ENCODE measurements around the gene DOCK2. TPM values are rescaled to one million over a fixed set of nuclear protein-coding genes. Genes with fewer than 3 reads are reported as not detected.

The DOCK2 gene
- total and polyA plus RNA-seq, 9 of the 15 experiments (the other 6 are each of a cell fraction or from before 2014, with no cell fraction given): 4.5 to 42.6 (median 20.5) TPM

GRCh38 chr5:169772688-169773087 is 135.6 kb downstream of the DOCK2 start:
- no peak for FAIRE-seq
- no TSS peak for BruUV-seq (replicated peaks)
- in situ Hi-C loops (cut with MboI): no loop called here

More at GRCh38 chr5:169772688-169773087, 135.6 kb downstream of the DOCK2 start:
- intact Hi-C loops (cut with micrococcal nuclease): no loop called here
- Histone ChIP-seq H3K9me1 (ENCODE audit: control insufficient read depth, insufficient read depth, low read length) (no peaks in the 10 kb centered on the region), H3K9ac (ENCODE audit: insufficient read depth in 1 of 2, low read depth in 2 of 2, low read length in 2 of 2) (no peak overlapping the region), H3K79me2 (ENCODE audit: control insufficient read depth, insufficient read depth, low read length) (no peaks in the 10 kb centered on the region), H3K27ac (ENCODE audit: extremely low read depth, low read depth, low read length) (no peak overlapping the region), H3K9me3 (replicated peaks; ENCODE audit: control insufficient read depth, insufficient read depth, low read depth, low read length) (no peaks in the 10 kb centered on the region), H4K20me1 (replicated peaks; ENCODE audit: control insufficient read depth, insufficient read depth, low read length) (no peaks in the 10 kb centered on the region), H3K27me3 (ENCODE audit: control insufficient read depth in 2 of 2, insufficient read depth in 2 of 2, low read length in 2 of 2) (no peaks in the 10 kb centered on the region), H3K4me1 (replicated peaks in 1 of 2; ENCODE audit: control insufficient read depth in 2 of 2, insufficient read depth in 2 of 2, low read length in 2 of 2) (peaks cover 0 to 10% of the 10 kb centered on the region in 2 experiments; a peak in 3 of 5 replicates), H3K4me3 (no peak overlapping the region), H3K36me3 (ENCODE audit: control insufficient read depth, insufficient read depth, low read length) (no peaks in the 10 kb centered on the region), H2AFZ (ENCODE audit: low read depth, low read length) (no peak overlapping the region), H3K4me2 (ENCODE audit: insufficient read depth, low read length) (no peak overlapping the region)
- DNase-seq (ENCODE audit: extremely low read depth in 1 of 4, low spot score in 3 of 4) (no peak), ATAC-seq (no peak)
- WGBS (ENCODE audit: insufficient coverage, low coverage, missing lambda C conversion rate): 13% methylated on average over 6 of the region's 6 CpGs
- ChIA-PET CTCF (ENCODE audit: low intra/inter-chr PET ratio) (no interaction called here), POLR2A (no interaction called here)
- TF ChIP-seq ZNF778 (CRISPR knock-in tag; IDR thresholded peaks at IDR 0.05) (no peak), ZNF589 (CRISPR knock-in tag; IDR thresholded peaks at IDR 0.05; ENCODE audit: low read depth) (no peak), PTTG1 (tag; IDR thresholded peaks at IDR 0.05; ENCODE audit: low read depth) (no peak), RBM39 (optimal IDR thresholded peaks at IDR 0.05; ENCODE audit: low read depth, low read length) (no peak), FOXK1 (CRISPR knock-in tag; IDR thresholded peaks at IDR 0.05; ENCODE audit: borderline replicate concordance) (no peak), NFIX (CRISPR knock-in tag; IDR thresholded peaks at IDR 0.05; ENCODE audit: low read depth) (no peak), ZBTB33 (CRISPR knock-in tag; IDR thresholded peaks at IDR 0.05) (no peak), DPF2 (IDR thresholded peaks at IDR 0.05) (no peak), TRIM28 (IDR thresholded peaks at IDR 0.05) (no peak), SNIP1 (IDR thresholded peaks at IDR 0.05; ENCODE audit: low read depth) (no peak), MITF (IDR thresholded peaks at IDR 0.05) (no peak), PHB (CRISPR knock-in tag; IDR thresholded peaks at IDR 0.05) (no peak), ID3 (CRISPR knock-in tag; IDR thresholded peaks at IDR 0.05) (no peak), ID3 (tag; IDR thresholded peaks at IDR 0.05) (no peak), FIP1L1 (IDR thresholded peaks at IDR 0.05; ENCODE audit: low read depth, low read length, poor library complexity, severe bottlenecking) (no peak), ZNF174 (CRISPR knock-in tag; IDR thresholded peaks at IDR 0.05) (no peak), ZNF408 (CRISPR knock-in tag; IDR thresholded peaks at IDR 0.05; ENCODE audit: low read depth) (no peak)

Measured in K562 (cell line).